ENCODE measurements around the gene PLXNA2. TPM values are rescaled to one million over a fixed set of nuclear protein-coding genes. Genes with fewer than 3 reads are reported as not detected.

The PLXNA2 gene
- total RNA-seq, 1 donor from 2014 or later = 0.08 TPM

GRCh38 chr1:208000504-208000903, 243.7 kb downstream of the PLXNA2 start:
- intact Hi-C loops (cut with micrococcal nuclease) = no loop called here
- no peaks in the 10 kb centered on the region for H3K36me3 Mint-ChIP-seq (ENCODE audit: low read depth)
- H3K4me3 Mint-ChIP-seq = no peak overlapping the region
- no peak overlapping the region for H3K27ac Mint-ChIP-seq
- H3K9me3 Mint-ChIP-seq = no peaks in the 10 kb centered on the region
- peaks cover 7% of the 10 kb centered on the region for H3K27me3 Mint-ChIP-seq (ENCODE audit: insufficient read depth)
- no peak for DNase-seq (ENCODE audit: low spot score)
- no peaks in the 10 kb centered on the region for H3K4me1 Mint-ChIP-seq (ENCODE audit: low read depth)

DNA sequence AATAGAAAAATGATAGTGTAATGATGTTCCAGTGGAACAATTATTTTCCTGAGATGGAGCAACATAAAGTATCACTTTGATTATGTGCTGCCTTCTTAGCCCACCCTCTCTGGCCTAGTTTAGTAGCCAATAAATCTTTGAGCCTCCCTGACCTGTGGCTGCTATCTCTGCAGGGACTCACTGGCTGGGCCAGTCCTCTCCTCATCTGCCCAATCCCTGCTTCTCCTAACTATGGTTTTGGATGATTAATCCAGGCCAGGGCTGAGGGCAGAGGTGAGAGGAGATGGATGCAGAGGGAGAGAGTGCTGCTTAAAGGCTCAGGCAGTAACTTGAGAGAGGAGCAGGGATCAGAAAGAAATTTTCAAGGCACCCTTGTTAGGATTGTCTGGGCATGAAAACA, 244.2 kb downstream of the PLXNA2 start:
- Mint-ChIP-seq H3K27ac (no peak overlapping the region), H3K4me1 (ENCODE audit: low read depth) (no peaks in the 10 kb centered on the region), H3K4me3 (no peak overlapping the region), H3K36me3 (ENCODE audit: low read depth) (no peaks in the 10 kb centered on the region), H3K27me3 (ENCODE audit: insufficient read depth) (peaks cover 7% of the 10 kb centered on the region), H3K9me3 (no peaks in the 10 kb centered on the region)
- intact Hi-C loops (cut with micrococcal nuclease) = no loop called here
- DNase-seq (ENCODE audit: low spot score) = no peak

DNA sequence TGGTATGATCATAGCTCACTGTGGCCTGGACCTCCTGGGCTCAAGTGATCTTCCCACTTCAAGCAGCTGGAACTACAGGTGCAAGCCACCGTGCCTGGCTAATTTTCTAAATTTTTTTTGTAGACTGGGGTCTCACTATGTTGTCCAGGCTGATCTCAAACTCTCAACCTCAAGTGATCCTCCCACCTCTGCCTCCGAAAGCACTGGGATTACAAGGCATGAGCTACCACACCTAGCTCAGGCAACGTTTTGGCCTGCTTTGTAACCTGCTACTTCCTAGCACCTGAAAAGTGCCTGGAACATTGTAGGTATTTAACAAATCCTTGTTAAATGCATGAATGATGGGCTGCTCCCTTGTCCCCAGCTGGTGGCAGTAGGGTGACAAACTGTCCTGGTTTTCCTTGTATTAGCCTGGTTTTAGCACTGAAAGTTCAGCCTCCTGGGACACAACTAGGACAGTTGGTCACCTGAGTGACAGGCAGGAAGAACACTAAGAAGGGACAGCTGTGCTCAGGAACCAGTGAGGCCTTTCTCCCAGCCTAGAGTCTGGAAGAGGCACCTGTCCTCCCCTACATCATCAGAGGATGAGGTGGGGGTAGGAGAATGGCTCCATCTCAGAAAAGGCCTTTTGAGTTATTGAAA, 244.8 kb downstream of the PLXNA2 start:
- intact Hi-C loops (cut with micrococcal nuclease) = no loop called here
- Mint-ChIP-seq H3K4me1 (ENCODE audit: low read depth) (no peaks in the 10 kb centered on the region), H3K27ac (no peak overlapping the region), H3K4me3 (no peak overlapping the region), H3K9me3 (no peaks in the 10 kb centered on the region), H3K36me3 (ENCODE audit: low read depth) (no peaks in the 10 kb centered on the region), H3K27me3 (ENCODE audit: insufficient read depth) (peaks cover 10% of the 10 kb centered on the region)
- no peak for DNase-seq (ENCODE audit: low spot score)

DNA sequence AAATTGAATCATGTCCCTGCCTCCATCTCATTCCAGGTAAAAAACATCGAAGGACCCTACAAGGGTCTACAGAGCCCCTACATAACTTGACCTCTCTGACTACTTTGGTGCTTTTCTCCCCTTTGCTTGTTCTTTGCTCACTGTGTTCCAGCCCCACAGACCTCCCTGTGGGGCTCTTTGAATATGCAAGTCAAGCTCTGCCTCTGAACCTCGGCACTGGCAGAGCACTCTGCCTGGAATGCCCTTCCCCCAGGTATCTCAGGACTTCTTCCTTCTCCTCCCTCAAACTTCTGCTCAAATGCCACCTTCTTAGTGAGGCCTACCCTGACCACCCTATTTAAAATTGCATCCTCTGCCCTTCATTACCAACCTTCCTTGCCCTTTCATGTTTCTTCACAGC, 245.5 kb downstream of the PLXNA2 start:
- no peaks in the 10 kb centered on the region for H3K9me3 Mint-ChIP-seq
- H3K4me1 Mint-ChIP-seq (ENCODE audit: low read depth) = no peaks in the 10 kb centered on the region
- intact Hi-C loops (cut with micrococcal nuclease) = loop anchor here (1.0 kb wide), 1 partner anchor 113 kb away; no protein-coding TSS in a partner anchor
- H3K36me3 Mint-ChIP-seq (ENCODE audit: low read depth) = no peaks in the 10 kb centered on the region
- peaks cover 12% of the 10 kb centered on the region for H3K27me3 Mint-ChIP-seq (ENCODE audit: insufficient read depth)
- DNase-seq (ENCODE audit: low spot score) = no peak
- H3K4me3 Mint-ChIP-seq = no peak overlapping the region
- H3K27ac Mint-ChIP-seq = no peak overlapping the region

GRCh38 chr1:207997486-207998268, 246.5 kb downstream of the PLXNA2 start:
- Mint-ChIP-seq H3K9me3 (no peaks in the 10 kb centered on the region), H3K4me3 (no peak overlapping the region), H3K27me3 (ENCODE audit: insufficient read depth) (peaks cover 15% of the 10 kb centered on the region), H3K4me1 (ENCODE audit: low read depth) (no peaks in the 10 kb centered on the region), H3K36me3 (ENCODE audit: low read depth) (no peaks in the 10 kb centered on the region), H3K27ac (no peak overlapping the region)
- peak; percentile 8 for DNase-seq (ENCODE audit: low spot score)
- intact Hi-C loops (cut with micrococcal nuclease) = loop anchor here (1.0 kb wide), 1 partner anchor 112 kb away; no protein-coding TSS in a partner anchor

GRCh38 chr1:207996636-207997035, 247.5 kb downstream of the PLXNA2 start:
- no peaks in the 10 kb centered on the region for H3K4me1 Mint-ChIP-seq (ENCODE audit: low read depth)
- no peak overlapping the region for H3K27ac Mint-ChIP-seq
- intact Hi-C loops (cut with micrococcal nuclease) = no loop called here
- H3K9me3 Mint-ChIP-seq = no peaks in the 10 kb centered on the region
- H3K27me3 Mint-ChIP-seq (ENCODE audit: insufficient read depth) = peaks cover 15% of the 10 kb centered on the region
- no peaks in the 10 kb centered on the region for H3K36me3 Mint-ChIP-seq (ENCODE audit: low read depth)
- no peak overlapping the region for H3K4me3 Mint-ChIP-seq
- DNase-seq (ENCODE audit: low spot score) = no peak

GRCh38 chr1:207995576-207995975, 248.6 kb downstream of the PLXNA2 start:
- H3K4me3 Mint-ChIP-seq = no peak overlapping the region
- no peak for DNase-seq (ENCODE audit: low spot score)
- no peaks in the 10 kb centered on the region for H3K4me1 Mint-ChIP-seq (ENCODE audit: low read depth)
- H3K9me3 Mint-ChIP-seq = no peaks in the 10 kb centered on the region
- intact Hi-C loops (cut with micrococcal nuclease) = no loop called here
- H3K27ac Mint-ChIP-seq = no peak overlapping the region
- H3K36me3 Mint-ChIP-seq (ENCODE audit: low read depth) = no peaks in the 10 kb centered on the region
- H3K27me3 Mint-ChIP-seq (ENCODE audit: insufficient read depth) = peaks cover 15% of the 10 kb centered on the region

DNA sequence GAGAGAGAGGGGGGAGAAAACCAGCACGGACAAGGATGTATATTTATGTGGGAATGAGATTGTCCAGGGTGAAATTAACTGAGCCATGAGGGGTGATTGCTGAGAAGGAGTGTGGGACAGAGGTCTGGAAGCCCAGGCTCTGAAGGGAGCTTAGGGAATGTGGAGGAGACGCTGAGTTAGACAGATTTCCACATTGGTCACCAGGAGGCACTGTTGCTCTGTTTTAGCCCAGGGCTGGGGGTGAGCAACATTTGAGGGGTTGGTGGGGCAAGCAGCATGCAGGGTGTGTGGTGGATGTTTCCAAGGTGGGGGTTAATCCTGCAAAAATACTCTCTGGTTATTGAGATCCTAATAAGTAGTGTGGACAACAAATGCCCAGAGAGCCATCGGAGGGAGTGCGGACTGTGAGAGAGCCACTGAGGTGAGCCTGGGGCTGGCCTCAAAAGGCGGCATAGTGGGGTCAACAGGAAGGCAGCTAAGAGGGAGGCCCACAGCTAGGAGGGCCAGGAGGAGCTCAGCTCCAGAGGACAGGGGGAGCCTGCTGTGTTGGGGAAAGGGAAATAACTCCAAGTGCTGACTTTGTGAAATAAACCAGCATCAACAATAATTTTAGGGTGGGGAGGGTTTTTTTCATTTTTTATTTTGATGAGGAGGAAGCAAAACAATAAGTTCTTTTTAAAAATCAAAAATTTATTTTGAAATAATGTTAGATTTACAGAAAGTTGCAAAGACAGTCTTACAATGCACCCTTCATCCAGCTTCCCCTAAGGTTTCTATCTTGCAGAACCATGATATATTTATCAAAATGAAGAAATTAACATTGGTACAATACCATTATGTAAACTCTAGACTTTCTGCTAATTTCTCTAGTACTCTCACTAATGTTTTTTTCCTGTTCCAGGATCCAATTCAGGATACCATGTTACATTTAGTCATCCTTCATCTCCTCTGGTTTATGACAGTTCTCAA, 250.4 kb downstream of the PLXNA2 start:
- H3K9me3 Mint-ChIP-seq = no peaks in the 10 kb centered on the region
- no peak for DNase-seq (ENCODE audit: low spot score)
- H3K27me3 Mint-ChIP-seq (ENCODE audit: insufficient read depth) = peaks cover 16% of the 10 kb centered on the region
- no peak overlapping the region for H3K4me3 Mint-ChIP-seq
- intact Hi-C loops (cut with micrococcal nuclease) = no loop called here
- no peak overlapping the region for H3K27ac Mint-ChIP-seq
- H3K36me3 Mint-ChIP-seq (ENCODE audit: low read depth) = no peaks in the 10 kb centered on the region
- H3K4me1 Mint-ChIP-seq (ENCODE audit: low read depth) = no peaks in the 10 kb centered on the region

DNA sequence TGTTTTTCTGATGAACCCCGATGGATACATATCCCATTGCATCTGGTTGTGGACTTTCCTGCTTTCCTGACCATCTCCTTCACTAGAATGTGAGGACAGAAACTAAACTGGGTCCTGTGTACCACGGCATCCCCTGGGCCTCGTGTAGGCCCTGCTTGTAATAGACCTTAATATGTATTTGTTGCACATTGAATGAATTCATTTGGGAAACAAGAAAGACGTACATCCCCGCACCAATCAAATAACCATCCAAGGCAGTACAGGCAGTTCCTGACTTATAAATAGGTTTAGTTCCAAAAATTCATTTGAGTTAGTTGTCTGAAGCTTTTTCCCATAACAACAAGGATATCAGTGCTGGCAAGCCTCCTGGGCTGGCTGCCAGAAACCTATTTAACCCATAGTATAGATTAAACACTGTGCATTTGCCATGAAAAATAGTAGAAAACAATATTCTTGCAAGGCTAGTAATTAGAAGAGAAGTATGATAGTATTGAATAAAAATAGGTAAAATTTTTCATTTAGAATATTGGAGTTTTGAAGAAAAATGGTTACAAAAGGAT, 251.4 kb downstream of the PLXNA2 start:
- H3K36me3 Mint-ChIP-seq (ENCODE audit: low read depth) = no peaks in the 10 kb centered on the region
- no peak overlapping the region for H3K27ac Mint-ChIP-seq
- no peaks in the 10 kb centered on the region for H3K4me1 Mint-ChIP-seq (ENCODE audit: low read depth)
- H3K27me3 Mint-ChIP-seq (ENCODE audit: insufficient read depth) = peaks cover 19% of the 10 kb centered on the region
- intact Hi-C loops (cut with micrococcal nuclease) = no loop called here
- no peak for DNase-seq (ENCODE audit: low spot score)
- H3K9me3 Mint-ChIP-seq = no peaks in the 10 kb centered on the region
- no peak overlapping the region for H3K4me3 Mint-ChIP-seq

DNA sequence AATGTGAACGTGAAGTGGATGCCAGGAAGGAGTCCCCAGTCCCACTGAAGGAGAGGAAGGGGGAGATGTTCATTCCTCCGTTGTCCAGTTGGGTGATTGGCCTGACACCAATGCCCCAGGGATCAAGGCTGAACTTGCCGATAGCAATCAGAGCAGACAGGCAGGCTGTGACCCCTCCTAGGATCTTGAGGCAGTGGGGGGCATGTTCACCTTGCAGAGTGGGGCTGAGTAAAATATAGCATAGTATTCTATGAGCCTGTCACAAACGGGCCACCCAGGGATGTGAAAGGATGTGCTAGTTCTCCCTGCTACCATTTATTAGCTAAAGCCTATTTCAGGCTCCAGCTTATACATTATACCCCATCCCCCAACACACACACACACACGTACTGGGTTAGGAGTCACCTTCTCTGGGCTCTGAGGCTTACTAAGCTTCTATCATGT, 252.6 kb downstream of the PLXNA2 start:
- no peak overlapping the region for H3K27ac Mint-ChIP-seq
- no peak for DNase-seq (ENCODE audit: low spot score)
- peaks cover 17% of the 10 kb centered on the region for H3K27me3 Mint-ChIP-seq (ENCODE audit: insufficient read depth)
- no peaks in the 10 kb centered on the region for H3K36me3 Mint-ChIP-seq (ENCODE audit: low read depth)
- no peaks in the 10 kb centered on the region for H3K4me1 Mint-ChIP-seq (ENCODE audit: low read depth)
- H3K4me3 Mint-ChIP-seq = no peak overlapping the region
- intact Hi-C loops (cut with micrococcal nuclease) = no loop called here
- no peaks in the 10 kb centered on the region for H3K9me3 Mint-ChIP-seq

- no peak overlapping the region for H3K27ac Mint-ChIP-seq
- DNase-seq (ENCODE audit: low spot score) = no peak
- intact Hi-C loops (cut with micrococcal nuclease) = no loop called here
- H3K4me3 Mint-ChIP-seq = no peak overlapping the region
- no peaks in the 10 kb centered on the region for H3K4me1 Mint-ChIP-seq (ENCODE audit: low read depth)
- peaks cover 15% of the 10 kb centered on the region for H3K27me3 Mint-ChIP-seq (ENCODE audit: insufficient read depth)
- H3K9me3 Mint-ChIP-seq = no peaks in the 10 kb centered on the region
- no peaks in the 10 kb centered on the region for H3K36me3 Mint-ChIP-seq (ENCODE audit: low read depth)
These were observed 253.2 kb downstream of the PLXNA2 start for GRCh38 chr1:207990876-207991582.

DNA sequence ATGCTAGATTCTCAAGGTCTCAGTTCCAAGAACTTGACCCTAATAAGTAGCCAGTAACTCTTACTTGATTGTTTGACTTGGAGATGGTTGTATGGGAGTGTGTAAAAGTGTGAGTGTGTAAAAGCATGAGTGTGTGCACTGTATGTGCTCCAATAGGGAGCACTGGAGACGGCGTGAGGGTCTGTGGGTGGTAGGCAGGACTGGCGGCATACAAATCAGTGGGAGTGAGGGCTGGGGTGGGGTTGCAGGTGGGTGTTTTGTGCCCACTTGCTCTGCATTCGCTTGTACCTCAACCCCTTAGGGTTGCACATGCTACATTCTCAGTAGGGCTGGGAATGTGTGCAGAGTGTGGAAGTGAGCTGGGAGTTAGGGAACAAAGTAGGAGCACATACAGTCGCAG, 253.7 kb downstream of the PLXNA2 start:
- no peaks in the 10 kb centered on the region for H3K4me1 Mint-ChIP-seq (ENCODE audit: low read depth)

More for the DNA sequence above, 253.7 kb downstream of the PLXNA2 start:
- Mint-ChIP-seq H3K36me3 (ENCODE audit: low read depth) (no peaks in the 10 kb centered on the region), H3K27me3 (ENCODE audit: insufficient read depth) (peaks cover 14% of the 10 kb centered on the region), H3K4me3 (no peak overlapping the region), H3K27ac (no peak overlapping the region), H3K9me3 (no peaks in the 10 kb centered on the region)
- intact Hi-C loops (cut with micrococcal nuclease) = no loop called here
- no peak for DNase-seq (ENCODE audit: low spot score)

Data from activated T-helper 1 cell treated with anti-CD3 and anti-CD28 coated beads, Interleukin-12 subunit alpha, Interleukin-12 subunit beta, Interleukin-2, Interleukin-4 antibody, amounts not matched to agents 30 ng/mL and 10 ng/mL and 1 ng/mL, durations not matched to agents 14 hours and 24 hours and 36 hours (primary cell).